ENCODE measurements around the gene XPNPEP2.

- no peak for TF ChIP-seq POLR2A (IDR thresholded peaks at IDR 0.05)
- TF ChIP-seq POLR2AphosphoS5 (IDR thresholded peaks at IDR 0.05): no peak
- TF ChIP-seq CTCF (IDR thresholded peaks at IDR 0.05): no peak
Observed at GRCh38 chrX:129737916-129738315, 863 bp upstream of the XPNPEP2 start.

All from breast epithelium (tissue), 3 donors.